ENCODE measurements around the gene NDE1. TPM values are rescaled to one million over a fixed set of nuclear protein-coding genes. Genes with fewer than 3 reads are reported as not detected.
A peak's percentile ranks its signal among the peaks of the same experiment; 100 is the strongest.
"Not testable (repeated sequence)": the region's sequence is repeated elsewhere in the genome, so short reads cannot be mapped to it uniquely, and the experiment has no call there.

NDE1 gene
- total and polyA plus RNA-seq, 2 experiments from 2014 or later: 7.1 to 41.0 TPM

DNA sequence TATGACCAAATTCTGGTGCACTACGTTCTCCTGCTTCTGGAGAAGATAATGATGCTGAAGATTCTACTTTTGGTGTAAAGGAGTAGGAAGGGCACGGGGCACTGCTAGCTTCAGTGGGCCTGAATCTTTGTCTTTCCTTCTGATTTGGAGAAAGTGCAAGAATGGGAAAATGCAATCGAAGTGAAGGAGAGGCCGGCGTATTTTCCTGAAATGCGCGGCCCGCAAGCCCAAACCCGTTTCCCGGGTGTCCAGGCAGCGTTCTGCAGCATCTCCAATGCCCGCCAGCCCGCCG lies 372 bp upstream of the NDE1 start:
- no peaks in the 10 kb centered on the region for H3K27me3 ChIP-seq
- TF ChIP-seq, protein P1, sequence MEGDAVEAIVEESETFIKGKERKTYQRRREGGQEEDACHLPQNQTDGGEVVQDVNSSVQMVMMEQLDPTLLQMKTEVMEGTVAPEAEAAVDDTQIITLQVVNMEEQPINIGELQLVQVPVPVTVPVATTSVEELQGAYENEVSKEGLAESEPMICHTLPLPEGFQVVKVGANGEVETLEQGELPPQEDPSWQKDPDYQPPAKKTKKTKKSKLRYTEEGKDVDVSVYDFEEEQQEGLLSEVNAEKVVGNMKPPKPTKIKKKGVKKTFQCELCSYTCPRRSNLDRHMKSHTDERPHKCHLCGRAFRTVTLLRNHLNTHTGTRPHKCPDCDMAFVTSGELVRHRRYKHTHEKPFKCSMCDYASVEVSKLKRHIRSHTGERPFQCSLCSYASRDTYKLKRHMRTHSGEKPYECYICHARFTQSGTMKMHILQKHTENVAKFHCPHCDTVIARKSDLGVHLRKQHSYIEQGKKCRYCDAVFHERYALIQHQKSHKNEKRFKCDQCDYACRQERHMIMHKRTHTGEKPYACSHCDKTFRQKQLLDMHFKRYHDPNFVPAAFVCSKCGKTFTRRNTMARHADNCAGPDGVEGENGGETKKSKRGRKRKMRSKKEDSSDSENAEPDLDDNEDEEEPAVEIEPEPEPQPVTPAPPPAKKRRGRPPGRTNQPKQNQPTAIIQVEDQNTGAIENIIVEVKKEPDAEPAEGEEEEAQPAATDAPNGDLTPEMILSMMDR (IDR thresholded peaks at IDR 0.05; ENCODE audit: low read depth, low read length): no peak
- no peaks in the 10 kb centered on the region for H3K9me3 ChIP-seq (ENCODE audit: low read depth)
- DNase-seq (ENCODE audit: low read depth in 1 of 2, low spot score in 1 of 2): no peak
- H3K4me3 ChIP-seq: peak overlapping the region; percentile 98
- no peaks in the 10 kb centered on the region for H3K4me1 ChIP-seq (ENCODE audit: low read depth)
- no peaks in the 10 kb centered on the region for H3K36me3 ChIP-seq
- peak overlapping the region; percentile 37 for H3K27ac ChIP-seq

DNA sequence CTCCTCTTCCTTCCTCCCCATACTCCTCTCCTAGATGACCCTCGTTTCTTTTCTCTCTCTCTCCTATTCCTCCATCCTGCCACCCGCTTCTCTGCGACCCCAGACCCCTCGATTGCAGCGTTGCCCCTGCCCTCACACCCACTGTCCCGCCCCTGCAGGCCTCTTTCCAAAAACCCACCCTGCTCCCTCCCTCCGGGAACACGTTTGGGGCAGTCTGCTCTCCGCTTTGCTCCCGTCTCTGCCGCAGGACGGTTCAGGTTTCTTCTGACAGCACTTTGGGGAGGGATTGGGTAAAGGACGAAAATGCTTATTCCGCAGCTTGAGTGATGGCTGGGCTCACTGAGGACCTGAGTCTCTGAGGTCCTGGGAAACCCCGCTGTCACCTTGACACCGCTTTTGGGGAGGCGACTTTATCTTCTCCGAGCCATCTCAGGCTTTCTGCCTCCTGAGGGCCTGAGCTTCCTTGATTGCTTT lies 690 bp downstream of the NDE1 start:
- DNase-seq (ENCODE audit: low read depth in 1 of 2, low spot score in 1 of 2): peak; percentile 2 to 18
- Histone ChIP-seq H3K9me3 (ENCODE audit: low read depth) (no peaks in the 10 kb centered on the region), H3K4me1 (ENCODE audit: low read depth) (no peaks in the 10 kb centered on the region), H3K4me3 (peak overlapping the region; percentile 98), H3K36me3 (no peaks in the 10 kb centered on the region), H3K27ac (no peak overlapping the region), H3K27me3 (no peaks in the 10 kb centered on the region)
- TF ChIP-seq, protein P1 (IDR thresholded peaks at IDR 0.05; ENCODE audit: low read depth, low read length): no peak

DNA sequence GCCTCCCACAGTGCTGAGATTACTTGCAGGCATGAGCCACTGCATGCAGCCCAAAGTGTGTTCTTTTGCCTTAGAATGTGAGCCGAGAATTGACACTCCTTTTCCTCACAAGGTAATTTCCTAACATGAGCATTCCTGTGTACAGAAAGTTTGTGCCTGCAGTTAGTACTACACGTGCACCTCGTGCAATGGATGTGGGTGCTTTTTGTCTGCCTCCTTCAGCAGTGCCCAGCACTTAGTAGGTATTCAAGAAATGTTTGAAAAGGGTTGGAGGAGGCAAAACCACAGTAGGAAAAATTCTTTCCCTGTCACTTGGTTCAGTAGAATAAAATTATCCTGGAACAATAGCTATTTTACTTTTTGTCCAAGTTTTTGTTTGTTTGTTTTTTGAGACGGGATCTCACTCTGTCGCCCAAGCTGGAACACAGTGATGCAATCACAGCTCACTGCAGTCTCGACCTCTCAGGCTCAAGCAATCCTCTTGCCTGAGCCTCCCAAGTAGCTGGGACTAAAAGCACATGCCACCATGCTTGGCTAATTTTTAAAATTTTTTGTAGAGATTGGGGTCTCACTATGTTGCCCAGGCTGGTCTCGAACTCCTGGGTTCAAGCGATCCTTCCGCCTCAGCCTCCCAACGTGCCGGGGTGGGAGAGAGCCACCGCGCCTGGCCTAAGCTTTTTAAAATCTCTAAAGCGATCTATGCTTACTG lies 2.4 kb downstream of the NDE1 start:
- DNase-seq (ENCODE audit: low read depth in 1 of 2, low spot score in 1 of 2): no peak
- Histone ChIP-seq H3K4me3 (no peak overlapping the region), H3K9me3 (ENCODE audit: low read depth) (no peaks in the 10 kb centered on the region), H3K27me3 (no peaks in the 10 kb centered on the region), H3K4me1 (ENCODE audit: low read depth) (no peaks in the 10 kb centered on the region), H3K36me3 (no peaks in the 10 kb centered on the region), H3K27ac (no peak overlapping the region)
- TF ChIP-seq, protein P1 (IDR thresholded peaks at IDR 0.05; ENCODE audit: low read depth, low read length): no peak

DNA sequence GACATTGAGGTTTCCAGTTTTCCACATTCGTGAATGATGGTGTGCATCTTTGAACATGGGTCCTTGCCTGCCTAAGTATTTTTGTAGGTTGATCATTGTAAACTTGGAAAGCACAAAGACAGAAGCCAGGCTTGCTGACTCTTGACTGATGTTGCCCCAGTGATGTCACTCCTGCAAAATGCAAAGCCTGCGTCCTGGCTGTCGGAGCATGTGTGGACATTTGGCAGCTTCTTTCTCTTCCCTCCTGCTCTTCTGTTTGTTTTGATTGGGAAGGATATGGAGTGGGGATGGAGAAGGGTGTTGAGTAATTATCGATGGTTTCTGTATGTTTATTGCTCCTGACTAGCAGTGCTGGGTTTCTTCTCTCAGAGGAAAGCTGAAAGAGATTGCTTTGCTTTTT lies 3.2 kb downstream of the NDE1 start:
- TF ChIP-seq, protein P1 (IDR thresholded peaks at IDR 0.05; ENCODE audit: low read depth, low read length): no peak
- no peak overlapping the region for H3K4me3 ChIP-seq
- H3K27me3 ChIP-seq: no peaks in the 10 kb centered on the region
- H3K9me3 ChIP-seq (ENCODE audit: low read depth): no peaks in the 10 kb centered on the region
- peak in 1 of 2 donors; percentile 72 for DNase-seq (ENCODE audit: low read depth in 1 of 2, low spot score in 1 of 2)
- H3K27ac ChIP-seq: no peak overlapping the region
- H3K36me3 ChIP-seq: no peaks in the 10 kb centered on the region
- no peaks in the 10 kb centered on the region for H3K4me1 ChIP-seq (ENCODE audit: low read depth)

DNA sequence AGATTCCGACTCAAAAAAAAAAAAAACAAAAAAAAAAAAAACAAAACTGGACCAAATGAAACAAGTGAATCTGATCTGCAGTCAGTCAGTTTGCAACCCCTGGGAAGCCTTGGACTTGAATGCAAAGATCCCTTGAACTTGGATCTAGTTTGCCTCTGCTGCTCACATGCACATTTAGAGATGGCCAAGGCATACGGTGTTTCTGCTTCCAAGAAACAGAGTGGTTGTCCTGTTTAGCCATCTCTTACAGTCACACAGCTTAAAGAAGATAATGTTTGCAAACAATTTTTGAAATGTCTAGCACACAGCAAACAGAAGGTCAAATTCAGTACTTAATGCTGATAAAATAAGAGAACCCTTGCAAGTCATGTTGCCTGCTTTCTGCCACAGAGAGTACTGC lies 4.5 kb downstream of the NDE1 start:
- TF ChIP-seq, protein P1 (IDR thresholded peaks at IDR 0.05; ENCODE audit: low read depth, low read length): no peak
- Histone ChIP-seq H3K27ac (no peak overlapping the region), H3K4me1 (ENCODE audit: low read depth) (no peaks in the 10 kb centered on the region), H3K9me3 (ENCODE audit: low read depth) (no peaks in the 10 kb centered on the region), H3K4me3 (no peak overlapping the region), H3K27me3 (no peaks in the 10 kb centered on the region), H3K36me3 (no peaks in the 10 kb centered on the region)
- no peak for DNase-seq (ENCODE audit: low read depth in 1 of 2, low spot score in 1 of 2)

DNA sequence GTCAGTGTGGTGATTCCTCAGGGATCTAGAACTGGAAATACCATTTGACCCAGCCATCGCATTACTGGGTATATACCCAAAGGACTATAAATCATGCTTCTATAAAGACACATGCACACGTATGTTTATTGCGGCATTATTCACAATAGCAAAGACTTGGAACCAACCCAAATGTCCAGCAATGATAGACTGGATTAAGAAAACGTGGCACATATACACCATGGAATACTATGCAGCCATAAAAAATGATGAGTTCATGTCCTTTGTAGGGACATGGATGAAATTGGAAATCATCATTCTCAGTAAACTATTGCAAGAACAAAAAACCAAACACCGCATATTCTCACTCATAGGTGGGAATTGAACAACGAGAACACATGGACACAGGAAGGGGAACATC lies 5.5 kb downstream of the NDE1 start:
- DNase-seq (ENCODE audit: low read depth in 1 of 2, low spot score in 1 of 2); H3K27me3 ChIP-seq; H3K4me1 ChIP-seq (ENCODE audit: low read depth); H3K9me3 ChIP-seq (ENCODE audit: low read depth); H3K4me3 ChIP-seq; H3K36me3 ChIP-seq; H3K27ac ChIP-seq: not testable (repeated sequence)

Data from cardiac muscle cell (in vitro differentiated cells and primary cell).